ENCODE measurements around the gene TAF6.

Gene TAF6

GRCh38 chr7:100069991-100070390, 49.2 kb downstream of the TAF6 start:
- DNase-seq, result no peak
- TF ChIP-seq POLR2A (IDR thresholded peaks at IDR 0.05; ENCODE audit: low read length) (no peak), GATA1 (IDR thresholded peaks at IDR 0.05; ENCODE audit: low read depth, low read length) (no peak)

- no peak for TF ChIP-seq GATA1 (IDR thresholded peaks at IDR 0.05; ENCODE audit: low read depth, low read length)
- DNase-seq, result no peak
Observed at GRCh38 chr7:100066953-100067352, 52.2 kb downstream of the TAF6 start.

GRCh38 chr7:100065452-100066186, 53.5 kb downstream of the TAF6 start:
- TF ChIP-seq GATA1 (IDR thresholded peaks at IDR 0.05; ENCODE audit: low read depth, low read length) (no peak), POLR2A (IDR thresholded peaks at IDR 0.05; ENCODE audit: low read length) (no peak)
- no peak for DNase-seq

- TF ChIP-seq GATA1 (IDR thresholded peaks at IDR 0.05; ENCODE audit: low read depth, low read length), result no peak
- TF ChIP-seq POLR2A (IDR thresholded peaks at IDR 0.05; ENCODE audit: low read length), result no peak
- no peak for DNase-seq
Observed at GRCh38 chr7:100064162-100064561, 55.0 kb downstream of the TAF6 start.

- no peak for DNase-seq
- no peak for TF ChIP-seq GATA1 (IDR thresholded peaks at IDR 0.05; ENCODE audit: low read depth, low read length)
- TF ChIP-seq POLR2A (IDR thresholded peaks at IDR 0.05; ENCODE audit: low read length), result no peak
Observed at GRCh38 chr7:100063376-100063775, 55.8 kb downstream of the TAF6 start.

DNA sequence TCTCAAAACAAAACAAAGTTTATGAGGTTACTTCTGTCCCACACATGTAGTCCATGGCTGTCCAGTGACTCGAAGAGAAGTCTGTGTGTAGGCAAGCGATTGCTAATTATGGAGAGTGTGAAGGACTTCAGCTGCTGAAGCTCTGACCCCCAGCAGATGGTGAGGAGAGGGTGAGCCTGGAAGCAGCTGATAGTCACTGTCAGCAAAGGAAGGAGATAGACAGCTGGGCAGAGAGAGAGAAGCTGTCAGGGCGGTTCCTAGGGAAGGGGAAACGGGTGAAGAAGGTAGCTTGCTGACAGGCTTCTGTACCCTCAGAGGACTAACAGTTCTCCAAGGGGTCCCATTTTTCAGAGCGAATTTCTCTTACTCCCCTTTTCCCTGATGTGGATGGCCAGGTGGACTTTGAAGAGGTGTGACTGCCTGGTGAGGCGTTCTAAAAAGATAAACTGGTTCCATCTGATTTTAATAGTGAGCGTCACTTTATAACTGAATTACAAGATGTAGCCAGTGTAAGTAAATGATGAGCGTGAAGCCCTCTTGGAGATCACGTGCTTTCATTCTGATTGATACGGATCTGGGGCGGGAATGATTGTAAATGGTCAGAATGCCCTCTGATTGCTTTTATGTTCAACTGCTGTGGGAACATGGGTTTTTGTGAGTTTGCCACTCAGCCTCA, 57.5 kb downstream of the TAF6 start:
- peak; percentile 55 for TF ChIP-seq POLR2A (IDR thresholded peaks at IDR 0.05; ENCODE audit: low read length)
- TF ChIP-seq GATA1 (IDR thresholded peaks at IDR 0.05; ENCODE audit: low read depth, low read length), result no peak
- DNase-seq, result peak; percentile 88 to 96

- DNase-seq, result peak; percentile 43 to 82
- TF ChIP-seq POLR2A (IDR thresholded peaks at IDR 0.05; ENCODE audit: low read length) (no peak), GATA1 (IDR thresholded peaks at IDR 0.05; ENCODE audit: low read depth, low read length) (no peak)
Observed at GRCh38 chr7:100059251-100059739, 59.9 kb downstream of the TAF6 start.

Data from erythroblast (primary cell).